ENCODE data around the gene LRMDA.

The LRMDA gene

DNA sequence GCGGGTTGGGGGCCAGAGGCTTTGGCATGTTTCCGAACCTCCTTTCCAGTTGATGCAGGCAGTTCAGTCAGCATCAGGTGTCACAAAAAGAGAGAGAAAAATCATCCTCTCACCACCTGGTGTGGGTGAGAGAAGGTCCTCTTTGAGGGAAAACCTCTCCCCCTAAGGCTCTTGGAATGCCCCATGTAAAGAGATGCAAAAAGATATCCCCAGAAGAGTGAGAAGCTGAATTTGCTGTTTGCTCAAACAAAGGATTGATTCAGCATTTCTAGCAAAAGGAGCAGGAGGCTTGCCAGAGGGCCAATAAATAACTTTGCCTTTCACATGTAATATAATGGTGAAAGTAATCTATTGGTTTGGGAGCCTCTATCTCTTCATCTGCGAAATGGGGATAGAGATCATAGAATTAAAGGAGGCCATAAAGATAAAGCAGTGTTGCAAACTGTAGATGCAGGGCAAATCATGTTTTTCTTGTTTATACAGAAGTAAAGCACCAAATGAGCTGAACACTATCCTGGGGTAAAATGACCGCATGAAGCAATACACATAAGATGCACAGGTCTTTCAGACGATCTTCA, 425.9 kb downstream of the LRMDA start:
- DNase-seq (ENCODE audit: extremely low read depth, low read depth): no peak
- TF ChIP-seq, protein P1, sequence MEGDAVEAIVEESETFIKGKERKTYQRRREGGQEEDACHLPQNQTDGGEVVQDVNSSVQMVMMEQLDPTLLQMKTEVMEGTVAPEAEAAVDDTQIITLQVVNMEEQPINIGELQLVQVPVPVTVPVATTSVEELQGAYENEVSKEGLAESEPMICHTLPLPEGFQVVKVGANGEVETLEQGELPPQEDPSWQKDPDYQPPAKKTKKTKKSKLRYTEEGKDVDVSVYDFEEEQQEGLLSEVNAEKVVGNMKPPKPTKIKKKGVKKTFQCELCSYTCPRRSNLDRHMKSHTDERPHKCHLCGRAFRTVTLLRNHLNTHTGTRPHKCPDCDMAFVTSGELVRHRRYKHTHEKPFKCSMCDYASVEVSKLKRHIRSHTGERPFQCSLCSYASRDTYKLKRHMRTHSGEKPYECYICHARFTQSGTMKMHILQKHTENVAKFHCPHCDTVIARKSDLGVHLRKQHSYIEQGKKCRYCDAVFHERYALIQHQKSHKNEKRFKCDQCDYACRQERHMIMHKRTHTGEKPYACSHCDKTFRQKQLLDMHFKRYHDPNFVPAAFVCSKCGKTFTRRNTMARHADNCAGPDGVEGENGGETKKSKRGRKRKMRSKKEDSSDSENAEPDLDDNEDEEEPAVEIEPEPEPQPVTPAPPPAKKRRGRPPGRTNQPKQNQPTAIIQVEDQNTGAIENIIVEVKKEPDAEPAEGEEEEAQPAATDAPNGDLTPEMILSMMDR (IDR thresholded peaks at IDR 0.05; ENCODE audit: low read depth, low read length): no peak

DNA sequence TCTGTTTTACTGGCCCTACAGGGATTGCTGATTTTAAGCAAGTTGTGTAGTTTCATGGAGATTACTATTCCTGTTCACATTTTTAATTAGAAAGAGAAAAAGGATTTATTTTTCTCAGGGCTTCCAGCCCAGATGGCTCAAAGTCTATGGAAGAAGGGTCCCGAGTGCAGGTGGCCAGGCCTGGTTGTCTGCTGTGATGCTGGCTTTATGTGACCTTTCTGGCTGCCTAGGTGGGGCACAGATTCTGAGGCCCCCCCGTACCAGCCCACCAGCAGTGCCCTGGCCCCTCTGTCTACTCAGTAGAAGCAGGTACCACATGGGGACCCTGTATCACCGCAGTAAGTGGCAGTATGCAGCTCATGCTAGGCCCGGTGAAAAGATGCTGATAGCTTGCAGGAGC, 426.5 kb downstream of the LRMDA start:
- no peak for DNase-seq (ENCODE audit: extremely low read depth, low read depth)
- TF ChIP-seq, protein P1 (IDR thresholded peaks at IDR 0.05; ENCODE audit: low read depth, low read length): no peak

DNA sequence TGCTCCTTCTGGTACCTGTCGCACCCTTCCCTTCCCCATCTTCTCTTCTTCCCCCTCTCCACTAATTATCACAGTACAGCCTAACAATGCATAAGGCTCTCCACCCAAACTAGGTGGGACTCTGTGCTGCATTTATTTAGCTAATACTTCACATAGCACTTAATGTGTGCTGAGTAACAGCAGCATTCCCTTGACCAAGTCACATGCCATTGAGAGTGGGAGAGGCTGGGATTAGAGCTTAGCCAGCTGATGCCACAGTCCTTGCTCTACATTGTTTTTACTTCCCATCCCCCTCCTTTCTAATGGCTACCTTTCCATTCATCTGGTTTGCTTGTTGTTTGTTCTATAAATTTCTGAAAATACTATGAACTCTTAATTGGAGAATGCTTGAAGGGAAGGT, 426.9 kb downstream of the LRMDA start:
- TF ChIP-seq, protein P1 (IDR thresholded peaks at IDR 0.05; ENCODE audit: low read depth, low read length): no peak
- DNase-seq (ENCODE audit: extremely low read depth, low read depth): no peak

DNA sequence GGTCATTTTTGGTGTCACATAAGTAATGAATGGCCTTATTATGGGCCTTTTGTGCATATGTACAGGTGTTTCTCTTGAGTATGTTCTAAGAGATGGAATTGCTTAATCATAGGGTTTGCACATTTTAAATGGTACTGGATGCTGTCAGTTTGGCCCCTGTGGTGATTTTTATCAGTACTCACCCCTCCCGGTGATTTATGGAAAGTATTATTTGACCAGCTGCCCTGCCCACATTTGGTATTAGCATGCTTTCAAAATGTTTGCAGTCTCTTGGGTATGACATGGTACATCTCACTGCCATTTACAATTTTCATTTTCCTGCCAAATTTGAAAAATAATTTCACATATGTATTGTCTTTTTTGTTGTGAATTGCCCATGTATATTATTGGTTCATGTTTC, 427.7 kb downstream of the LRMDA start:
- TF ChIP-seq, protein P1 (IDR thresholded peaks at IDR 0.05; ENCODE audit: low read depth, low read length): no peak
- no peak for DNase-seq (ENCODE audit: extremely low read depth, low read depth)

DNA sequence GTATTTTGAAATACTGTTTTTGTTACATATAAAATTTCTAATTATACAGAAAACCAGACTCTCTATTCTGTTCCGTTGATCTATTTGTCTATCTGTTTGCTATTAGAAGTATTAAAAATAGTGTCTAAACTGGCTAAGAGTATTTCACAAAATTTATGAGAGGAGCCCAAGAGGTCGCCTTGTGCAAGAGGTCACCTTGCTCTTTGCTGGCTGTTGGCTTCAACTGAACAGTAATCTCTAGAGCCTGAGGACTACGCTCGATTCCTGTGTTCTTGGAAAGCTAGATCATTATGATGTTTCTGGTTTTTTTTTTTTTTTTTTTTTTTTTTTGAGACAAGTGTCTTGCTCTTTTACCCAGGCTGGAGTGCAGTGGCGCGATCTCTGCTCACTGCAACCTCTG, 428.6 kb downstream of the LRMDA start:
- TF ChIP-seq, protein P1 (IDR thresholded peaks at IDR 0.05; ENCODE audit: low read depth, low read length): no peak
- no peak for DNase-seq (ENCODE audit: extremely low read depth, low read depth)

DNA sequence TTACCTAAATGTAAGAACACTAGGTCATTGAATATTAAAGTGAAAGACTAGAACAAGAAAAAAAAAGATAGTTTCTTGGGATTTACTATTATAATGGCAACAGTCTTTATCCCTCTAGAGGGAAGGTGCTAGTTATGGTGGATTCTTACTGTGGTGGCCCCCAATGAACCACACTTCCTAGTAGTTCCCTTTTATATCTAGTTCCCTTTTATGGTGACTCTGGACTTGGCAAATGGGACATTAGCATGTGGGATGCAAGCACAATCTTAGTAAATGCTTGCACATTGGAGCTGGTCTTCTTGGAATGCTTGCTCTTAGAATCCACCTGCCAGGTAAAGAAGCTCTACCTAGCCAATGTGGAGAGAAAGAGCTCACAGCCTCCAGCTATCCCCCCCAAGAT, 430.2 kb downstream of the LRMDA start:
- TF ChIP-seq, protein P1 (IDR thresholded peaks at IDR 0.05; ENCODE audit: low read depth, low read length): no peak
- DNase-seq (ENCODE audit: extremely low read depth, low read depth): no peak

DNA sequence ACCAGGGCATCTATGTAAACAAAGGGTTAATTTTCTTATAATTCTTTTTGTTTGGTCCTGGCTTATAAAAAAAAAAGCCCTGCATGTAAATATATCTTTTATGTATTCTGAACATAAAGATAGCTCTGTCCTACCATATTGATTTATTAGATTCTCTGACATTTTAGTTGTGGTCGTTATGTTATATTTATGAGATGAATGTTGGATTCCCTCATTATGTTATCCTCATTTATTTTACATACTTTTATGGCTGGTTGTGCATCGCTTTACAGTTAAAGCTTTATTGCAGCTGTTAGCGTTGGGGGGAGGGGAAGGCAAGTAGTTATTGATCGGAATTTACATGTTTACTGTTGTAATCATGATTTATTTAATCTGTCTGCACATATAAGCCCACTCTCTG, 431.5 kb downstream of the LRMDA start:
- TF ChIP-seq, protein P1 (IDR thresholded peaks at IDR 0.05; ENCODE audit: low read depth, low read length): no peak
- DNase-seq (ENCODE audit: extremely low read depth, low read depth): no peak

All from AG09319 (cell line).